GM12865 (cell line): ENCODE data around the gene PFDN5.
"Not testable (repeated sequence)": the region's sequence is repeated elsewhere in the genome, so short reads cannot be mapped to it uniquely, and the experiment has no call there.

Source experiments
- DNase-seq: peaks from one replicate; pipeline ENCODE4 v3.0.0; 2010; ENCODE audit warnings: low read depth
- H3K4me3 ChIP-seq: 2 replicates; pipeline ENCODE4 v1.5.1; 2011; ENCODE audit warnings: mild to moderate bottlenecking, low read depth, low read length, control low read depth
- TF ChIP-seq, protein P1 (sequence below): IDR thresholded peaks from 2 replicates; pipeline ENCODE4 v1.5.1; 2011; ENCODE audit warnings: low read length, control low read depth, low read depth, inconsistent platforms; ENCODE audit not compliant: insufficient read depth; ENCODE audit errors: missing control alignments

Gene PFDN5

DNA sequence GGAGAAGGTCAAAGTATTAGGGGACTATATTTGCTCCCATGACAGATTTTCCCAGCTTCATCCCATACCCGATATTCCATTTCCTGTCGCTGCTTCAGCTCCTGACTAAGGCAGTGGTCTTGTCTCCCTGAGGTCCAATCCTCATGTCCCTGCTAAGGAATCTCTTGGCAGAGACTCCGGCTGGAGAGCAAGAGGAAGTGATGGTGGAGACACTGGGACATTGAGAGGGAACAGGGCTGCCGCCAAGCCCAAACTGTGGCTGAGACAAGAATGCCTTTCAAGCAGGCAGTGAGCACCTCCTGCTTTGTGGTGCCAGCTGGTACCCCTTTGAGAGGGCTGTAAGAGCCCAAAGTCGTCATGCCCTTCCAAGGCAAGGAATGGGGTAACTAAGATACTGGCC lies 35.3 kb downstream of the PFDN5 start:
- H3K4me3 ChIP-seq = no peak overlapping the region
- TF ChIP-seq, protein P1, sequence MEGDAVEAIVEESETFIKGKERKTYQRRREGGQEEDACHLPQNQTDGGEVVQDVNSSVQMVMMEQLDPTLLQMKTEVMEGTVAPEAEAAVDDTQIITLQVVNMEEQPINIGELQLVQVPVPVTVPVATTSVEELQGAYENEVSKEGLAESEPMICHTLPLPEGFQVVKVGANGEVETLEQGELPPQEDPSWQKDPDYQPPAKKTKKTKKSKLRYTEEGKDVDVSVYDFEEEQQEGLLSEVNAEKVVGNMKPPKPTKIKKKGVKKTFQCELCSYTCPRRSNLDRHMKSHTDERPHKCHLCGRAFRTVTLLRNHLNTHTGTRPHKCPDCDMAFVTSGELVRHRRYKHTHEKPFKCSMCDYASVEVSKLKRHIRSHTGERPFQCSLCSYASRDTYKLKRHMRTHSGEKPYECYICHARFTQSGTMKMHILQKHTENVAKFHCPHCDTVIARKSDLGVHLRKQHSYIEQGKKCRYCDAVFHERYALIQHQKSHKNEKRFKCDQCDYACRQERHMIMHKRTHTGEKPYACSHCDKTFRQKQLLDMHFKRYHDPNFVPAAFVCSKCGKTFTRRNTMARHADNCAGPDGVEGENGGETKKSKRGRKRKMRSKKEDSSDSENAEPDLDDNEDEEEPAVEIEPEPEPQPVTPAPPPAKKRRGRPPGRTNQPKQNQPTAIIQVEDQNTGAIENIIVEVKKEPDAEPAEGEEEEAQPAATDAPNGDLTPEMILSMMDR = no peak
- DNase-seq = no peak

DNA sequence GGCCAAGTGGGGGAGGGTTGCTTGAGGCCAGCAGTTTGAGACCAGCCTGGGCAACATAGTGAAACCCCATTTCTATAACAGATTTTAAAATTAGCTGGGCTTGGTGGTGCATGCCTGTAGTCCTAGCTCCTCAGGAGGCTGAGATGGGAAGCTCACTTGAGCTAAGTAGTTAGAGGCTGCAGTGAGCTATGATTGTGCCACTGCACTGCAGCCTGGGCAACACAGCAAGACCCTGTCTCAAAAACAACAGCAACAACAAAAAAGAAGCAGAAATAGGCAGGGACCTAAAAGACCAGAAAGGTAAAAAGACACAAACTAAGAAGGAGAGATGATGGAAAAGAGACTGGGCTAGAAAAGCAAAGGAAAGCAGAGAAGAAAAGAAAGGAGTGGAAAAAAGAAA lies 37.0 kb downstream of the PFDN5 start:
- H3K4me3 ChIP-seq, DNase-seq: not testable (repeated sequence)

- H3K4me3 ChIP-seq = no peak overlapping the region
- DNase-seq = no peak
- TF ChIP-seq, protein P1 = no peak
These were observed 37.4 kb downstream of the PFDN5 start for GRCh38 chr12:53332744-53333143.

GRCh38 chr12:53333289-53333688 lies 37.9 kb downstream of the PFDN5 start:
- H3K4me3 ChIP-seq = no peak overlapping the region
- TF ChIP-seq, protein P1 = no peak
- DNase-seq = no peak

DNA sequence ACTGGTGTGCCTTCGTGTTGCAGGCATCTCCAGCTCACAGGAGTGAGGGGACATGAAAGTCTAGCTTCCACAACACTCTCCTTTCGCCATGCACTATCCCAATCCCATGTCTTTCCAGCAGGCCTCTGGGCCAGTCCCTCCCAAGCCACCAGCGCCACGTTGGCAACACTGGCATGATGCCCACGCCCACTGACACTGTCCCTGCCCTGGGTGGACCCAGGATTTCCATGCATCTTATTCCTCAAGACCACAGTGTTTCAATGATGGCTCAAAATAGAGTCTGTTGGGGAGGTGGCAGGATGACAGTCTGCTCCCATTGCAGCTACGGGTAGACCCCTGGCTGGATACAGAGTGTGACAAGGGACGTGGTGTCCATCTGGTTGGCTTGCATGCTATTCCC lies 38.5 kb downstream of the PFDN5 start:
- TF ChIP-seq, protein P1 = no peak
- H3K4me3 ChIP-seq = no peak overlapping the region
- no peak for DNase-seq

DNA sequence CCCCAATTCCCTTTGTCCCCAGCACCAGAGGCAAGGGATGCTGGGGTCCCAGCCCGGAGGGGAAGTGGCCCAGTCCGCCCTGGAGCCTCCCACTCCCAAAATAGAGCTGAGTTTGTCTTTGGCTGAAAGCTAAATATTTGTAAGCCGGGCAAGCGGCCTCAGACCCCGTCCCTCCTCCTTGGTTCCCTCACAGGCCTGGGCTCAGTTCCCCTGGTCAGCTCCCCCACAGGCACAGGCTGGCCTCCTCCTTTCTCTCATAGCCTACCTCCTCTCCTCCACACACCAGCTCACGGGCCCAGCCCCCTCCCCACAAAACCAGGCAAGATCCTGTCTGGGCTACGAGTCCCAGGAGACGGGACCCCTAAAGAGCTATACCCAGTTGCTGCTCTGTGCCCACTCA lies 39.5 kb downstream of the PFDN5 start:
- no peak overlapping the region for H3K4me3 ChIP-seq
- no peak for DNase-seq
- TF ChIP-seq, protein P1 = no peak

DNA sequence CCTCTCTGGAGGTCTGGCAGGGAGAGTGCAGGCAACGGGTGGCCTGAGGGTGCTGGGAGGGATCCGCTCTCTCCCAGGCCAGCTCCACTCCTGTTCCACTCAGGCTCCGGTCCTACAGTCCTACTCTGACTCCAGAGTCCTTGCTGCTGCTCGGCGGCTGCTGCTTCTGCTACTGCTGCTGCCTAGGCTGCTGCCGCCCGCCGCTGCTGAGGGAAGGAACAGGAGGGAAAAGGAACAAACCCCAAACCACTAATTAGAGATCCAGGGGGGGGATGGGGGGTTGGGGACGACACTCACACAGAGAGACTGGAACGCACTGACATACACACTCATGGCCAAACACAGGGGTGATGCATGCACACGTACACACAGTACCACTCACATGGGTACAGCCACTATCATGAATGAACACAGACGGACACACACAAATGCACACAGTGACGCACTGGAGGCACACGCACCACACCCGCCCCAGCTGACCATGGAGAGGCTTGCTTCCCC lies 40.9 kb downstream of the PFDN5 start, which contains the start of gene SP7:
SP7 (minus strand) TSS at position 174 of the 501 bp plus-strand sequence. CDS start 708 bp downstream, outside the sequence.
- DNase-seq = no peak
- no peak within 1 kb of the TSS for H3K4me3 ChIP-seq
- TF ChIP-seq, protein P1 = no peak
